ENCODE measurements around the gene IKZF1.

The IKZF1 gene

DNA sequence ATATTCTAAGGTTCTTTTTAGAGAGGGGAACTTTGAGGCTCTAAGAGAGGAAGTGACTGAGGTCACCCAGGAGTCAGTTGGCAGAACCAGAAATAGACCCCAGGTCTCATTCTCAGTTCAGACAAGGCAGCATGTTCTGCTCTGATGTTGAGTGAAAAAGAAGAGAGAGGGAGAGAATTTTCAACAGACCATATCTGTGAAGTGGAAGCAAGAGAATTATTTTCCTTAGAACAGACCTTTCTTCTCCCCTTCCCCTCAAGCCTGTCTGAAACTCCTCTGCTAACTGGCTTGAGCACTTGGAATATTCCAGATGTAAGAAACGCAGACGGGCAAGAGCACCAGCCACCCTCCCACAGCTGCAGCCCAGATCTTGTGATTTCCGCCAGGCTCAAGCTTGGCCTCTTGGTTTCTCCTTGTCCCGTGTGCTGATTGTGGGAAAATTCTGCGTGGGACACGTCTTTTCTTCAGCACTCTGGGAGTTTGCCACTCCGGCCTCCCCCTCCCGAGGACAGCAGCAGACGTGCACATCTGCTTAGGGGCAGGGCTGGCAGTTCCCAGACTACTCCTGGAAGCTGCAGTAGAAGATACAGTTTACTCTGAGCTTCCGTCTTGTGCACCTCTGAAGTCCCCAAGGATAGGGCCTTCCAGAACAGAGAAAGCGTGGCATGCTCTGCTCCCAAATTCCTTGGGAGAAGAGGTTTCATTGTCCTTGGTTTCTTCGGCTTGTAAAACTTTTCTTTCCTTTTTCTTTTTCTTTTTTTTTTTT, 22.7 kb upstream of the IKZF1 start:
- no peak overlapping the region for H3K27ac ChIP-seq (ENCODE audit: poor library complexity, severe bottlenecking)
- H3K27me3 ChIP-seq (ENCODE audit: insufficient read depth, poor library complexity, severe bottlenecking), result peaks cover 6% of the 10 kb centered on the region
- TF ChIP-seq, protein P1, sequence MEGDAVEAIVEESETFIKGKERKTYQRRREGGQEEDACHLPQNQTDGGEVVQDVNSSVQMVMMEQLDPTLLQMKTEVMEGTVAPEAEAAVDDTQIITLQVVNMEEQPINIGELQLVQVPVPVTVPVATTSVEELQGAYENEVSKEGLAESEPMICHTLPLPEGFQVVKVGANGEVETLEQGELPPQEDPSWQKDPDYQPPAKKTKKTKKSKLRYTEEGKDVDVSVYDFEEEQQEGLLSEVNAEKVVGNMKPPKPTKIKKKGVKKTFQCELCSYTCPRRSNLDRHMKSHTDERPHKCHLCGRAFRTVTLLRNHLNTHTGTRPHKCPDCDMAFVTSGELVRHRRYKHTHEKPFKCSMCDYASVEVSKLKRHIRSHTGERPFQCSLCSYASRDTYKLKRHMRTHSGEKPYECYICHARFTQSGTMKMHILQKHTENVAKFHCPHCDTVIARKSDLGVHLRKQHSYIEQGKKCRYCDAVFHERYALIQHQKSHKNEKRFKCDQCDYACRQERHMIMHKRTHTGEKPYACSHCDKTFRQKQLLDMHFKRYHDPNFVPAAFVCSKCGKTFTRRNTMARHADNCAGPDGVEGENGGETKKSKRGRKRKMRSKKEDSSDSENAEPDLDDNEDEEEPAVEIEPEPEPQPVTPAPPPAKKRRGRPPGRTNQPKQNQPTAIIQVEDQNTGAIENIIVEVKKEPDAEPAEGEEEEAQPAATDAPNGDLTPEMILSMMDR (IDR thresholded peaks at IDR 0.05; ENCODE audit: poor library complexity, severe bottlenecking), result no peak
- ATAC-seq (ENCODE audit: low read depth) (no peak), DNase-seq (ENCODE audit: low spot score) (no peak)
- H3K4me3 ChIP-seq (ENCODE audit: severe bottlenecking), result no peak overlapping the region
- H3K4me1 ChIP-seq (ENCODE audit: insufficient read depth, poor library complexity, severe bottlenecking), result no peaks in the 10 kb centered on the region
- no peaks in the 10 kb centered on the region for H3K9me3 ChIP-seq (ENCODE audit: severe bottlenecking)
- H3K36me3 ChIP-seq (ENCODE audit: low read depth), result no peaks in the 10 kb centered on the region

DNA sequence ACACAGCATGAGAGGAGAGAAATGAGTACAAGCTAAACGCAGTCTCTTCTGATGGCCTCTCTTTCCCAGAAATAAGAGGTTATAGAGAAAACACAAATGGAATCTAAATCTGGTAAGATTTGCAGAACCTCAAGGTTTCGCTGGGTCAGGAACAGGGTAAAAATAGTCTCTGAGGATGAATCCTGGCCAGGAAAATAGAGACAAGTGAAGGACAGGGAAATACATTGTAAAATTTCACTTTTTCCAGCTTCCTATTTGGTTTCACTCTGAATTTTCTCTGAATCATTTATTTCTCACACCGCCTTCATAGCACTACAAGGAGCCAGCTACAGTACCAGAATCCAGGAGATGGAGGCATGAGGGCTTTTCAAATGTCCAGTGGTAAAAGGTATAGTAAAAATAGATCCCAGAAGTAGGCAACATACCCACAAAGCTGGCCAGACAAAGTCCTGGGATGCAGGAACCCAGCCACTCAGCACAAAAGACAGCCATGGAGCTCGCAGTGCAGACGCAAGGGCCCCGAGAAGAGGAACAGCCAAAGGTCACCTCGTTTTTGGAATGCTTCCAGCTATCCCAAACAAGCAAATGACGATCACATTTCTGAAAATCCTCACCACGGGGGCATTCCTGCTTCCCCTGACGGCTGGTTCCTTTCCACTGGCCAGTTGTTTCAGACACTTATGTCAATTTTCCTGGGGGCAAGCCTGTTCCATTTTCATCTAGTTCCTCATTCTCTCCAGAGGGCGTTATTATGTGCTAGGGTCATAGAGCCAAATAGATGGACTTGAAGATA, 21.5 kb upstream of the IKZF1 start:
- H3K27ac ChIP-seq (ENCODE audit: poor library complexity, severe bottlenecking), result no peak overlapping the region
- no peaks in the 10 kb centered on the region for H3K4me1 ChIP-seq (ENCODE audit: insufficient read depth, poor library complexity, severe bottlenecking)
- H3K36me3 ChIP-seq (ENCODE audit: low read depth), result no peaks in the 10 kb centered on the region
- TF ChIP-seq, protein P1 (IDR thresholded peaks at IDR 0.05; ENCODE audit: poor library complexity, severe bottlenecking), result no peak
- no peaks in the 10 kb centered on the region for H3K9me3 ChIP-seq (ENCODE audit: severe bottlenecking)
- peaks cover 6% of the 10 kb centered on the region for H3K27me3 ChIP-seq (ENCODE audit: insufficient read depth, poor library complexity, severe bottlenecking)
- no peak overlapping the region for H3K4me3 ChIP-seq (ENCODE audit: severe bottlenecking)
- DNase-seq (ENCODE audit: low spot score) (no peak), ATAC-seq (ENCODE audit: low read depth) (no peak)

DNA sequence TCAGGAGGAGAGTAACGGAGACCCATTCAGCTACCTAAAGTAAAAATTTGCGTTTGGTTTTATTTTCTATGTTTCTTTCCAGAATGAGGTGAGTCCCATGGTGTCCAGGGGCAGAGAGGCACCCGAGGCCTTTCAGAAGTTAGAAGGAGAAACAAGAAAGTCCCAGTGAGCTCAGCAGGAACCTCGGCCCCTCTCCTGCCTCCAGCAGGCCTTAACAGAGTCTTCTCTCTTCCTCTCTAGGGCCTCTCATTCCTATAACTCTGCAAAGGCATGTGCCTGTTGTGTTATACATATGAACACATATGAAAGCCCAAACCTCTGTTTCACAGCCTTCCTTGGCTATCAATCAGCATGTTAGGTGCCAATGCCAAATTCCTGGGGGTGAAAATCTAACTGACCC, 20.8 kb upstream of the IKZF1 start:
- DNase-seq (ENCODE audit: low spot score), result no peak
- ATAC-seq (ENCODE audit: low read depth), result no peak
- no peaks in the 10 kb centered on the region for H3K9me3 ChIP-seq (ENCODE audit: severe bottlenecking)
- peaks cover 14% of the 10 kb centered on the region for H3K27me3 ChIP-seq (ENCODE audit: insufficient read depth, poor library complexity, severe bottlenecking)
- no peaks in the 10 kb centered on the region for H3K36me3 ChIP-seq (ENCODE audit: low read depth)
- no peak overlapping the region for H3K27ac ChIP-seq (ENCODE audit: poor library complexity, severe bottlenecking)
- no peak overlapping the region for H3K4me3 ChIP-seq (ENCODE audit: severe bottlenecking)
- no peaks in the 10 kb centered on the region for H3K4me1 ChIP-seq (ENCODE audit: insufficient read depth, poor library complexity, severe bottlenecking)
- TF ChIP-seq, protein P1 (IDR thresholded peaks at IDR 0.05; ENCODE audit: poor library complexity, severe bottlenecking), result no peak

DNA sequence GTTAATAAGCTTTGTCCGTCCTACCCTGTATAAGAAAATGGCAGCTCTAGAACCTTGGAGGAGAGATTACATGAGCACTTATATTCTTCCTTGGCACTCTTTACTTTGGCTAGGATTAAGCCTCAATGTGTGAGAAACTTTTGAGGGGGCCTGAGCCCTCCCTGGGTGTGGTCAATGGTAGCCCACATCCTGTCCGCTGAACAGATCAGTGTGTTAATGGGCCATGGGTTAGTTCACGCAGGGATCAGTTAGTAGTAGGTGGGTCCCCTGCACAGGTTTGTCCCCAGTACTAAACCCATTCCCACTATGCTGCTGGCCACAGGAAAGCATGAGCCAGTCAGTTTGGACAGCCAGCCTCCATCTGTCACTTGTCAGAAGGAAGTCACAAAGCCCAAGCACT, 20.2 kb upstream of the IKZF1 start:
- Histone ChIP-seq H3K36me3 (ENCODE audit: low read depth) (no peaks in the 10 kb centered on the region), H3K4me3 (ENCODE audit: severe bottlenecking) (no peak overlapping the region), H3K27ac (ENCODE audit: poor library complexity, severe bottlenecking) (no peak overlapping the region), H3K4me1 (ENCODE audit: insufficient read depth, poor library complexity, severe bottlenecking) (no peaks in the 10 kb centered on the region), H3K9me3 (ENCODE audit: severe bottlenecking) (no peaks in the 10 kb centered on the region), H3K27me3 (ENCODE audit: insufficient read depth, poor library complexity, severe bottlenecking) (peaks cover 18% of the 10 kb centered on the region)
- ATAC-seq (ENCODE audit: low read depth), result no peak
- no peak for DNase-seq (ENCODE audit: low spot score)
- TF ChIP-seq, protein P1 (IDR thresholded peaks at IDR 0.05; ENCODE audit: poor library complexity, severe bottlenecking), result no peak
